ENCODE results near the gene CCNG2.

Gene CCNG2

DNA sequence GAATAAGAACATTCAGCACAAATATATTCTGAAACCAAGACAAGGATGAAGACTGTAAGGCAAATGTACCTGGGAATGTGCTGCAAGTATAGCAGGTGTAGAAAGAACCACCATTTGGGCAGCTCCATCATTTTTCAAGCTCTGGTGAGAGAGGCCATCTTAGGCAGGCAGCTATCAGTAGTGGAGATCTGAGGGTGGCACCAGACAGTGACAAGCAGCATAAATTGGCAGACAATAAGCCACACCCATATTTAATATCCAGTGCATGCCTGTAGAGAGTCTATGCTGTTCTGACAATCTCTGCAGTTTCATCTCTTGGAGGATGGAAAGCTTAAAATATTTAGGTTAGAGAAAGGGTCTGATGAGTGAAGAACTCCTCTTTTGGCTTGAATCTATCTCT, 22.5 kb downstream of the CCNG2 start:
- no peak overlapping the region for H3K4me3 ChIP-seq (ENCODE audit: low read length)
- no peak overlapping the region for H3K9ac ChIP-seq (ENCODE audit: low read length)
- no peak overlapping the region for H3K56ac ChIP-seq (ENCODE audit: low read length)
- no peak overlapping the region for H3K4ac ChIP-seq (ENCODE audit: low read depth, low read length)
- no peak for DNase-seq
- H3K36me3 ChIP-seq (ENCODE audit: control insufficient read depth, insufficient read depth, low read length): no peaks in the 10 kb centered on the region
- H3K27ac ChIP-seq (ENCODE audit: low read depth, low read length): peak overlapping the region; percentile 31
- H2BK120ac ChIP-seq (ENCODE audit: low read depth, low read length): no peak overlapping the region
- no peaks in the 10 kb centered on the region for H3K79me2 ChIP-seq (ENCODE audit: control insufficient read depth, insufficient read depth, low read length)
- H3K18ac ChIP-seq (ENCODE audit: low read length): no peak overlapping the region
- no peaks in the 10 kb centered on the region for H3K27me3 ChIP-seq (ENCODE audit: insufficient read depth, low read length, poor library complexity)
- no peak overlapping the region for H3K23ac ChIP-seq (ENCODE audit: low read length)
- H2AK5ac ChIP-seq (ENCODE audit: low read length): no peak overlapping the region
- H4K5ac ChIP-seq (ENCODE audit: low read length): no peak overlapping the region
- no peak overlapping the region for H3K4me2 ChIP-seq (ENCODE audit: low read length)
- no peaks in the 10 kb centered on the region for H3K4me1 ChIP-seq (ENCODE audit: control insufficient read depth, low read depth, low read length)
- no peak overlapping the region for H2BK5ac ChIP-seq (ENCODE audit: low read length)
- no peak overlapping the region for H4K8ac ChIP-seq (ENCODE audit: low read depth, low read length)
- H2BK15ac ChIP-seq (replicated peaks; ENCODE audit: low read depth): no peak overlapping the region
- no peaks in the 10 kb centered on the region for H3K79me1 ChIP-seq (ENCODE audit: low read length)

DNA sequence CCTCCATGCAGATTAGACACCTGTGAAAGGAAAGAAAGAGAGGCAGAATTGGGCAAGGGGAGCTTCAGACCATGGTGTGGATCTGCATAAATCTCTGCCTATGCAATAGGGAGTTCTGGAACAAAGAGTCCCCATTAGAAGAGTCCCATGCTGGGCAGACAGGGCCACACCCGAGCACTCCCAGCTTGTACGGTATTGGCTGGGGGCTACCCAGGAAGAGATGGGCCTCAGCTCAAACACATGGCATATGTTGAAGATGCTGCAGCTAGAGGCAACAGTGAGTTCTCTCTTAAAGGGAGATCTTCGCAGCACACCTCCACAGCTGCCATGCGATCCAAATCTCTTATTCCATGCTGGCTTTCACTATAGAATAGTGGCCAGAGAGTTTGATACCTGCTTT, 24.7 kb downstream of the CCNG2 start:
- no peak for DNase-seq
- Histone ChIP-seq H3K4me1 (ENCODE audit: control insufficient read depth, low read depth, low read length) (no peaks in the 10 kb centered on the region), H3K4ac (ENCODE audit: low read depth, low read length) (no peak overlapping the region), H3K56ac (ENCODE audit: low read length) (no peak overlapping the region), H3K27ac (ENCODE audit: low read depth, low read length) (no peak overlapping the region), H4K5ac (ENCODE audit: low read length) (no peak overlapping the region), H2BK15ac (replicated peaks; ENCODE audit: low read depth) (no peak overlapping the region), H2BK5ac (ENCODE audit: low read length) (no peak overlapping the region), H3K79me1 (ENCODE audit: low read length) (no peaks in the 10 kb centered on the region), H3K18ac (ENCODE audit: low read length) (no peak overlapping the region), H2BK120ac (ENCODE audit: low read depth, low read length) (no peak overlapping the region), H3K23ac (ENCODE audit: low read length) (no peak overlapping the region), H2AK5ac (ENCODE audit: low read length) (no peak overlapping the region), H4K8ac (ENCODE audit: low read depth, low read length) (no peak overlapping the region), H3K36me3 (ENCODE audit: control insufficient read depth, insufficient read depth, low read length) (no peaks in the 10 kb centered on the region), H3K27me3 (ENCODE audit: insufficient read depth, low read length, poor library complexity) (no peaks in the 10 kb centered on the region), H3K4me3 (ENCODE audit: low read length) (no peak overlapping the region), H3K9ac (ENCODE audit: low read length) (no peak overlapping the region), H3K79me2 (ENCODE audit: control insufficient read depth, insufficient read depth, low read length) (no peaks in the 10 kb centered on the region), H3K4me2 (ENCODE audit: low read length) (no peak overlapping the region)
- WGBS (ENCODE audit: extremely low coverage, insufficient coverage, low lambda C conversion rate): no CpG with 5 or more reads among the region's 4 CpGs

DNA sequence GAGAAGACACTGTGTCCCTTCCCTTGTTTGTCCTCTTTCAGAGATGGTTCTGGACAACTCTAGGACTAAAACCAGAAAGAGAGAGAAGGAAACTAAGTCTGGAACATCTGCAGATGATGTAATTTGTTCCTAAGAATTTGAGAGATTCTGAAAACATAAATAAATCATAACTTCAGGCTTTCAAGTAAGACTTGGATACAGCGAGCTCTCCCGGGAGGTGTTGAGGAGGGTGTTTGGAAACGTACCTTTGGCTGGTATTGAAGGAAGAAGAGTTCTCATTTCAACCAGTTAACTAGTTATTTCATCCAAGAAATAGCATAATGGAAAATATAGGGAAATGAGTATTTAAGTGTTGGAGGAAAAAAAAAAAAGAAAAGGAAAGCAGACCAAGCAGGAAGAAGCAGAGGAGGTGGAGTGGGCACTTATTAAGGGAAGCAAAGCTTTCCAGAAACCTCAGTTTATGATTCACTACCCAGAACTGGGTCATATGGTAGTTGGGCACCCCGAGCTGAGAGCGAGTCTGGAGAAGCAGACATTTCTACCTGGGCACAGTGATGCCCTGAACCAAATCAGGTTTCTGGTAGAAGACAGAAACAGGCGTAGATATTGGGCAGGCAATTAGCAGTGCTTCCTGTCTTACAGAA, 26.9 kb downstream of the CCNG2 start:
- no CpG with 5 or more reads among the region's 6 CpGs for WGBS (ENCODE audit: extremely low coverage, insufficient coverage, low lambda C conversion rate)
- H3K4me3 ChIP-seq (ENCODE audit: low read length): no peak overlapping the region
- H3K18ac ChIP-seq (ENCODE audit: low read length): no peak overlapping the region
- H3K79me1 ChIP-seq (ENCODE audit: low read length): no peaks in the 10 kb centered on the region
- H3K27ac ChIP-seq (ENCODE audit: low read depth, low read length): no peak overlapping the region
- H4K5ac ChIP-seq (ENCODE audit: low read length): no peak overlapping the region
- H2BK5ac ChIP-seq (ENCODE audit: low read length): no peak overlapping the region
- no peaks in the 10 kb centered on the region for H3K4me1 ChIP-seq (ENCODE audit: control insufficient read depth, low read depth, low read length)
- H2BK15ac ChIP-seq (replicated peaks; ENCODE audit: low read depth): no peak overlapping the region
- H3K79me2 ChIP-seq (ENCODE audit: control insufficient read depth, insufficient read depth, low read length): no peaks in the 10 kb centered on the region
- H3K9ac ChIP-seq (ENCODE audit: low read length): no peak overlapping the region
- H3K56ac ChIP-seq (ENCODE audit: low read length): no peak overlapping the region
- H3K27me3 ChIP-seq (ENCODE audit: insufficient read depth, low read length, poor library complexity): no peaks in the 10 kb centered on the region
- H3K23ac ChIP-seq (ENCODE audit: low read length): no peak overlapping the region
- no peak overlapping the region for H2BK120ac ChIP-seq (ENCODE audit: low read depth, low read length)
- no peak overlapping the region for H2AK5ac ChIP-seq (ENCODE audit: low read length)
- H3K4ac ChIP-seq (ENCODE audit: low read depth, low read length): no peak overlapping the region
- H3K36me3 ChIP-seq (ENCODE audit: control insufficient read depth, insufficient read depth, low read length): no peaks in the 10 kb centered on the region
- no peak overlapping the region for H4K8ac ChIP-seq (ENCODE audit: low read depth, low read length)
- no peak overlapping the region for H3K4me2 ChIP-seq (ENCODE audit: low read length)
- no peak for DNase-seq

- Histone ChIP-seq H3K79me2 (ENCODE audit: control insufficient read depth, insufficient read depth, low read length) (no peaks in the 10 kb centered on the region), H2BK5ac (ENCODE audit: low read length) (no peak overlapping the region), H3K27ac (ENCODE audit: low read depth, low read length) (no peak overlapping the region), H3K4me3 (ENCODE audit: low read length) (no peak overlapping the region), H3K27me3 (ENCODE audit: insufficient read depth, low read length, poor library complexity) (no peaks in the 10 kb centered on the region), H3K23ac (ENCODE audit: low read length) (no peak overlapping the region), H3K79me1 (ENCODE audit: low read length) (no peaks in the 10 kb centered on the region), H3K36me3 (ENCODE audit: control insufficient read depth, insufficient read depth, low read length) (no peaks in the 10 kb centered on the region), H3K4me1 (ENCODE audit: control insufficient read depth, low read depth, low read length) (no peaks in the 10 kb centered on the region), H3K4me2 (ENCODE audit: low read length) (no peak overlapping the region), H3K4ac (ENCODE audit: low read depth, low read length) (no peak overlapping the region), H3K9ac (ENCODE audit: low read length) (no peak overlapping the region), H4K5ac (ENCODE audit: low read length) (no peak overlapping the region), H2AK5ac (ENCODE audit: low read length) (no peak overlapping the region), H4K8ac (ENCODE audit: low read depth, low read length) (no peak overlapping the region), H2BK15ac (replicated peaks; ENCODE audit: low read depth) (no peak overlapping the region), H3K18ac (ENCODE audit: low read length) (no peak overlapping the region), H2BK120ac (ENCODE audit: low read depth, low read length) (no peak overlapping the region), H3K56ac (ENCODE audit: low read length) (no peak overlapping the region)
- DNase-seq: no peak
Measured at GRCh38 chr4:77184974-77185373, 28.0 kb downstream of the CCNG2 start.

DNA sequence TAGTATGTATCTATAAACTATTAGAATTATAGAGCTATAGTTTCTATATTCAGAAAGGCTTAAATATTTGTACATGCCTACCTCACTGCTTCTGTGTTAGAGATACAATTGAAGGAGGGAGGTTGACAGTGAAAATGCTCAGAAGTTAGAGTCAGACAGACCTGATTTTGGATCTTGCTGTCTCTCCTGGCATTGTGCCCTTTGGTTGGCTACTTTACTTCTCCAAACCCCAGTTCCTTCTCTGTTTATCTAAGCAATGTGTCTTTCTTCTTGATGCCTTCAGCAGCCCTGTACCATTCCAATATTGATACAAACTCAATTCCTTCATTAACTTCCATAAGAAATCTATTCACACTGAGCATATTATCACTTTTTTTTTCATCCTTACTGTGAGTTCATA, 28.7 kb downstream of the CCNG2 start:
- H4K5ac ChIP-seq (ENCODE audit: low read length): no peak overlapping the region
- H3K56ac ChIP-seq (ENCODE audit: low read length): no peak overlapping the region
- no peak overlapping the region for H2BK15ac ChIP-seq (replicated peaks; ENCODE audit: low read depth)
- H3K27me3 ChIP-seq (ENCODE audit: insufficient read depth, low read length, poor library complexity): no peaks in the 10 kb centered on the region
- H3K23ac ChIP-seq (ENCODE audit: low read length): no peak overlapping the region
- H3K4me3 ChIP-seq (ENCODE audit: low read length): no peak overlapping the region
- H4K8ac ChIP-seq (ENCODE audit: low read depth, low read length): no peak overlapping the region
- H2AK5ac ChIP-seq (ENCODE audit: low read length): no peak overlapping the region
- no peak for DNase-seq
- H3K4me1 ChIP-seq (ENCODE audit: control insufficient read depth, low read depth, low read length): no peaks in the 10 kb centered on the region
- H2BK5ac ChIP-seq (ENCODE audit: low read length): no peak overlapping the region
- H3K36me3 ChIP-seq (ENCODE audit: control insufficient read depth, insufficient read depth, low read length): no peaks in the 10 kb centered on the region
- H3K4ac ChIP-seq (ENCODE audit: low read depth, low read length): no peak overlapping the region
- H3K79me1 ChIP-seq (ENCODE audit: low read length): no peaks in the 10 kb centered on the region
- H3K27ac ChIP-seq (ENCODE audit: low read depth, low read length): no peak overlapping the region
- no peaks in the 10 kb centered on the region for H3K79me2 ChIP-seq (ENCODE audit: control insufficient read depth, insufficient read depth, low read length)
- H3K18ac ChIP-seq (ENCODE audit: low read length): no peak overlapping the region
- H3K9ac ChIP-seq (ENCODE audit: low read length): no peak overlapping the region
- H3K4me2 ChIP-seq (ENCODE audit: low read length): no peak overlapping the region
- H2BK120ac ChIP-seq (ENCODE audit: low read depth, low read length): no peak overlapping the region

GRCh38 chr4:77187322-77187721, 30.3 kb downstream of the CCNG2 start:
- H3K56ac ChIP-seq (ENCODE audit: low read length): no peak overlapping the region
- DNase-seq: no peak
- no peak overlapping the region for H3K23ac ChIP-seq (ENCODE audit: low read length)
- no peak overlapping the region for H2BK120ac ChIP-seq (ENCODE audit: low read depth, low read length)
- no peaks in the 10 kb centered on the region for H3K36me3 ChIP-seq (ENCODE audit: control insufficient read depth, insufficient read depth, low read length)
- no peak overlapping the region for H4K8ac ChIP-seq (ENCODE audit: low read depth, low read length)
- H3K4ac ChIP-seq (ENCODE audit: low read depth, low read length): no peak overlapping the region
- no peak overlapping the region for H3K4me3 ChIP-seq (ENCODE audit: low read length)
- H2BK5ac ChIP-seq (ENCODE audit: low read length): no peak overlapping the region
- H2BK15ac ChIP-seq (replicated peaks; ENCODE audit: low read depth): no peak overlapping the region
- no peak overlapping the region for H3K18ac ChIP-seq (ENCODE audit: low read length)
- H3K4me1 ChIP-seq (ENCODE audit: control insufficient read depth, low read depth, low read length): no peaks in the 10 kb centered on the region
- H3K9ac ChIP-seq (ENCODE audit: low read length): no peak overlapping the region
- no peak overlapping the region for H2AK5ac ChIP-seq (ENCODE audit: low read length)
- H3K79me2 ChIP-seq (ENCODE audit: control insufficient read depth, insufficient read depth, low read length): no peaks in the 10 kb centered on the region
- H3K27me3 ChIP-seq (ENCODE audit: insufficient read depth, low read length, poor library complexity): no peaks in the 10 kb centered on the region
- no peak overlapping the region for H3K4me2 ChIP-seq (ENCODE audit: low read length)
- H3K27ac ChIP-seq (ENCODE audit: low read depth, low read length): no peak overlapping the region
- H4K5ac ChIP-seq (ENCODE audit: low read length): no peak overlapping the region
- no CpG with 5 or more reads among the region's 2 CpGs for WGBS (ENCODE audit: extremely low coverage, insufficient coverage, low lambda C conversion rate)
- H3K79me1 ChIP-seq (ENCODE audit: low read length): no peaks in the 10 kb centered on the region
